Calu3 (cell line): ENCODE data around the gene CD300LG. TPM values are rescaled to one million over a fixed set of nuclear protein-coding genes. Genes with fewer than 3 reads are reported as not detected.

ENCODE experiments used
- BruUV-seq: library from RNA; stranded (reverse); fragments of 400-500 nt; replicated peaks from 2 replicates; lab custom pipeline; 2021; lab: Mats Ljungman, UMichigan
- CTCF ChIA-PET: fragments of 300-600 bp; sonication (Branson Sonifier 250); formaldehyde crosslinking; loops from one replicate; lab custom pipeline; 2022; ENCODE audit warnings: antibody characterized with exemption; lab: Charles Lee
- DNase-seq: peaks from one replicate; pipeline ENCODE4 v3.0.0; 2022
- H3K27ac Mint-ChIP-seq: one replicate; pipeline ENCODE4 v1.8.0; 2022; ENCODE audit warnings: mixed read lengths; ENCODE audit not compliant: unreplicated experiment
- H3K27me3 Mint-ChIP-seq: one replicate; pipeline ENCODE4 v1.8.0; 2022; ENCODE audit warnings: mixed read lengths; ENCODE audit not compliant: unreplicated experiment
- H3K36me3 Mint-ChIP-seq: one replicate; pipeline ENCODE4 v1.8.0; 2022; ENCODE audit warnings: mild to moderate bottlenecking, moderate library complexity, mixed read lengths; ENCODE audit not compliant: insufficient read depth, unreplicated experiment
- H3K4me1 Mint-ChIP-seq: one replicate; pipeline ENCODE4 v1.8.0; 2022; ENCODE audit warnings: mild to moderate bottlenecking, low read depth, mixed read lengths; ENCODE audit not compliant: unreplicated experiment
- H3K4me3 Mint-ChIP-seq: one replicate; pipeline ENCODE4 v1.8.0; 2022; ENCODE audit warnings: mild to moderate bottlenecking, low read depth, moderate library complexity, mixed read lengths; ENCODE audit not compliant: unreplicated experiment
- H3K9me3 Mint-ChIP-seq: one replicate; pipeline ENCODE4 v1.8.0; 2022; ENCODE audit warnings: low read depth, mixed read lengths; ENCODE audit not compliant: unreplicated experiment
- intact Hi-C: fragments of 100-400 bp; cut with micrococcal nuclease; formaldehyde crosslinking; loops from one replicate; pipeline ENCODE4 v1.10.0; 2022; ENCODE audit not compliant: unreplicated experiment
- total RNA-seq: library from RNA; stranded (reverse); gene quantifications from 2 replicates; pipeline ENCODE4 v1.2.3, GENCODE V29; 2022
- TF ChIP-seq, protein P1 (sequence below): fragments of 200-600 bp; IDR thresholded peaks from one replicate; pipeline ENCODE4 v1.8.0; 2022; ENCODE audit warnings: antibody characterized with exemption; ENCODE audit not compliant: unreplicated experiment

Gene CD300LG
- total RNA-seq, 1 experiment from 2014 or later, result not detected

- no peak overlapping the region for H3K4me3 Mint-ChIP-seq
- intact Hi-C loops, result no loop called here
- H3K27ac Mint-ChIP-seq, result no peak overlapping the region
- peaks cover 53% of the 10 kb centered on the region for H3K27me3 Mint-ChIP-seq
- TF ChIP-seq, protein P1, sequence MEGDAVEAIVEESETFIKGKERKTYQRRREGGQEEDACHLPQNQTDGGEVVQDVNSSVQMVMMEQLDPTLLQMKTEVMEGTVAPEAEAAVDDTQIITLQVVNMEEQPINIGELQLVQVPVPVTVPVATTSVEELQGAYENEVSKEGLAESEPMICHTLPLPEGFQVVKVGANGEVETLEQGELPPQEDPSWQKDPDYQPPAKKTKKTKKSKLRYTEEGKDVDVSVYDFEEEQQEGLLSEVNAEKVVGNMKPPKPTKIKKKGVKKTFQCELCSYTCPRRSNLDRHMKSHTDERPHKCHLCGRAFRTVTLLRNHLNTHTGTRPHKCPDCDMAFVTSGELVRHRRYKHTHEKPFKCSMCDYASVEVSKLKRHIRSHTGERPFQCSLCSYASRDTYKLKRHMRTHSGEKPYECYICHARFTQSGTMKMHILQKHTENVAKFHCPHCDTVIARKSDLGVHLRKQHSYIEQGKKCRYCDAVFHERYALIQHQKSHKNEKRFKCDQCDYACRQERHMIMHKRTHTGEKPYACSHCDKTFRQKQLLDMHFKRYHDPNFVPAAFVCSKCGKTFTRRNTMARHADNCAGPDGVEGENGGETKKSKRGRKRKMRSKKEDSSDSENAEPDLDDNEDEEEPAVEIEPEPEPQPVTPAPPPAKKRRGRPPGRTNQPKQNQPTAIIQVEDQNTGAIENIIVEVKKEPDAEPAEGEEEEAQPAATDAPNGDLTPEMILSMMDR, result no peak
- H3K36me3 Mint-ChIP-seq, result no peaks in the 10 kb centered on the region
- H3K4me1 Mint-ChIP-seq, result peaks cover 8% of the 10 kb centered on the region
- H3K9me3 Mint-ChIP-seq, result no peaks in the 10 kb centered on the region
- BruUV-seq, result no TSS peak
- CTCF ChIA-PET, result no interaction called here
- DNase-seq, result no peak
Observed at GRCh38 chr17:43882761-43883415, 35.9 kb downstream of the CD300LG start.

GRCh38 chr17:43888548-43888947 lies 41.6 kb downstream of the CD300LG start:
- H3K27ac Mint-ChIP-seq, result no peak overlapping the region
- intact Hi-C loops, result no loop called here
- CTCF ChIA-PET, result interaction anchor here (0.5 to 0.7 kb wide), 3 partner anchors 8 to 1265 kb away, joined by 3 to 5 read pairs (median 5); no protein-coding TSS in a partner anchor
- no peak overlapping the region for H3K4me3 Mint-ChIP-seq
- H3K36me3 Mint-ChIP-seq, result no peaks in the 10 kb centered on the region
- no peaks in the 10 kb centered on the region for H3K4me1 Mint-ChIP-seq
- no TSS peak for BruUV-seq
- TF ChIP-seq, protein P1, result no peak
- H3K9me3 Mint-ChIP-seq, result no peaks in the 10 kb centered on the region
- no peak for DNase-seq
- H3K27me3 Mint-ChIP-seq, result peaks cover 81% of the 10 kb centered on the region

DNA sequence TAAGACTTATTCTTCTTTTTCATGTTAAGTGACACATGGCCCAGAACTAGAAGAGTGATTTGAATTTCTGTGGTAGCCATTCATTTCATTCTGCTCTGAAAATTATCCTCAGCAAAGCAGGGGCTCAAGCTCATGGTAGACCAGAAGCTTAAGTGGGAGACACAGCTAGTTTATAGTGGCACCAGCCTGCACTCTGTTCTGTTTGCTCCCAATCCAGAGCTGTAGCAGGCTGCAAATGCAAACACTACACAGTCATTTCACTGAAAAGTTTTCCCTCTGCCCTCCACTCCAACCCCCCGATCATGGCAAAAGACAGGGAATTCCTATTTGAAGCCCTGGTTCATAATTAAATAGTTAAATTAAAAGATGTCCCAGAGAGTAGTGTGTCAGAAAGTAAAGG lies 43.3 kb downstream of the CD300LG start:
- no peaks in the 10 kb centered on the region for H3K9me3 Mint-ChIP-seq
- no peak for DNase-seq
- H3K27ac Mint-ChIP-seq, result no peak overlapping the region
- BruUV-seq, result no TSS peak
- no peaks in the 10 kb centered on the region for H3K36me3 Mint-ChIP-seq
- H3K4me3 Mint-ChIP-seq, result no peak overlapping the region
- intact Hi-C loops, result no loop called here
- TF ChIP-seq, protein P1, result no peak
- peaks cover 66% of the 10 kb centered on the region for H3K27me3 Mint-ChIP-seq
- CTCF ChIA-PET, result interaction anchor here (0.7 kb wide), 1 partner anchor 11 kb away, joined by 3 read pairs; no protein-coding TSS in a partner anchor
- H3K4me1 Mint-ChIP-seq, result no peaks in the 10 kb centered on the region

GRCh38 chr17:43891851-43892646 lies 45.1 kb downstream of the CD300LG start:
- no TSS peak for BruUV-seq
- H3K4me3 Mint-ChIP-seq, result no peak overlapping the region
- intact Hi-C loops, result no loop called here
- no peak overlapping the region for H3K27ac Mint-ChIP-seq
- no peaks in the 10 kb centered on the region for H3K36me3 Mint-ChIP-seq
- H3K27me3 Mint-ChIP-seq, result peaks cover 66% of the 10 kb centered on the region
- DNase-seq, result no peak
- TF ChIP-seq, protein P1, result no peak
- H3K4me1 Mint-ChIP-seq, result no peaks in the 10 kb centered on the region
- H3K9me3 Mint-ChIP-seq, result no peaks in the 10 kb centered on the region
- CTCF ChIA-PET, result no interaction called here
